Progenitor cell of endocrine pancreas (in vitro differentiated cells): ENCODE results near the gene MCCC2. TPM values are rescaled to one million over a fixed set of nuclear protein-coding genes. Genes with fewer than 3 reads are reported as not detected.
"Not testable (repeated sequence)": the region's sequence is repeated elsewhere in the genome, so short reads cannot be mapped to it uniquely, and the experiment has no call there.

ENCODE experiments used
- DNase-seq: peaks from one replicate; pipeline ENCODE4 v3.0.0; 2021; ENCODE audit warnings: low spot score; ENCODE audit not compliant: unreplicated experiment
- H3K27ac Mint-ChIP-seq: 2 replicates; pipeline ENCODE4 v1.8.0; 2021; ENCODE audit warnings: mild to moderate bottlenecking, moderate library complexity, mixed read lengths
- H3K27me3 Mint-ChIP-seq: 2 replicates; pipeline ENCODE4 v1.8.0; 2021; ENCODE audit warnings: mixed read lengths
- H3K36me3 Mint-ChIP-seq: 2 replicates; pipeline ENCODE4 v1.8.0; 2022; ENCODE audit warnings: mixed read lengths; ENCODE audit not compliant: insufficient read depth
- H3K4me1 Mint-ChIP-seq: 2 replicates; pipeline ENCODE4 v1.8.0; 2021; ENCODE audit warnings: low read depth, mixed read lengths
- H3K4me3 Mint-ChIP-seq: 2 replicates; pipeline ENCODE4 v1.8.0; 2021; ENCODE audit warnings: low read depth, mild to moderate bottlenecking, moderate library complexity, mixed read lengths
- H3K9me3 Mint-ChIP-seq: 2 replicates; pipeline ENCODE4 v1.8.0; 2021; ENCODE audit warnings: low read depth, mixed read lengths
- CTCF ChIP-seq: fragments of 200-600 bp; sonication (generic); IDR thresholded peaks from one replicate; pipeline ENCODE4 v1.5.0; 2021; ENCODE audit warnings: antibody characterized with exemption, mild to moderate bottlenecking; ENCODE audit not compliant: unreplicated experiment
- total RNA-seq: library from RNA; stranded (reverse); gene quantifications from 2 replicates; pipeline ENCODE4 v1.2.1, GENCODE V29; 2021

Gene MCCC2
- total RNA-seq, 1 donor from 2014 or later = 43.5 TPM

DNA sequence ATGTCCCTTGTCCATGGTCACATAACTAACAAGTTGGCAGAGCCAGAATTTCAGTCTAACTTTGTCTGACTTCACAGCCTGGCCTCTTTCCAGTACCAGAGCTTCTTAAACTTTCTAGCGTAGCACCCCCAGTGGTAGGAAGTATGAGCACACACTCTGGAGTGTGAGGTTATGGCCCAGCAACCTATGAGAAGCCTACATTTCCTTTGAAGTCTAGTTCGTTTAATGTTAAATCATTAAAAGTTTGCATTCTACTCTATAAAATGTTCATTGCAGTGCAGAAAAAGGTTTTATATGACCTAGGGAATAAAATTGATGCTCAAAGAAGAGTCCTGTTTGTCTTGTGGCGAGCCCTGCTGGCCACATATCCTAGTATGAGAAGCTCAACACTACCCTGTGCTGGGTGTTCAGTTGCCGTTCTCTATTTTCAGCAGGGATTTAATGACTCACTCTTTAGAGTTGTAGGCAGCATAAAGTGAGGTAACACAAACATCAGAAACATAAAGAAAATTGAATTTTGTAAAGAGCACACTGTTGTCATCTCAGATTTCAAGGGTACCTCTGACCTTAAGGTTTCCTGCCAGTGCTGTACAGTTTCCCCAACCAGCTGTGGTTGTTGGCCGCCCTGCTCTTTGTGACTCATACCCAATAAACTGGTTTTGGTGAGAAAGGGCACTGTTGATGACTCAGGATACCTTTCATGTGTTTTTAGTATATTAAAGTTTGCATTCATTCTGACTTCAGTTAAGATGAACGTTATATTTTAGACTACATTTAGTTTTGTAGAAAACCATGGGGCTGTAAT lies 14.3 kb downstream of the MCCC2 start:
- Mint-ChIP-seq H3K27me3 (no peaks in the 10 kb centered on the region), H3K9me3 (no peaks in the 10 kb centered on the region), H3K36me3 (peaks cover 31% of the 10 kb centered on the region), H3K4me1 (no peaks in the 10 kb centered on the region), H3K27ac (no peak overlapping the region), H3K4me3 (no peak overlapping the region)
- DNase-seq = no peak
- TF ChIP-seq CTCF = peak; percentile 67

- H3K27ac Mint-ChIP-seq, H3K4me1 Mint-ChIP-seq, H3K27me3 Mint-ChIP-seq, H3K9me3 Mint-ChIP-seq, DNase-seq, H3K4me3 Mint-ChIP-seq: not testable (repeated sequence)
- peaks cover 22% of the 10 kb centered on the region for H3K36me3 Mint-ChIP-seq
Observed at GRCh38 chr5:71609916-71610315, 22.8 kb downstream of the MCCC2 start.

GRCh38 chr5:71615809-71616208 lies 28.7 kb downstream of the MCCC2 start:
- H3K27ac Mint-ChIP-seq = no peak overlapping the region
- DNase-seq = no peak
- peaks cover 7% of the 10 kb centered on the region for H3K9me3 Mint-ChIP-seq
- H3K27me3 Mint-ChIP-seq = no peaks in the 10 kb centered on the region
- peaks cover 31% of the 10 kb centered on the region for H3K36me3 Mint-ChIP-seq
- TF ChIP-seq CTCF = no peak
- peaks cover 4% of the 10 kb centered on the region for H3K4me1 Mint-ChIP-seq
- no peak overlapping the region for H3K4me3 Mint-ChIP-seq

DNA sequence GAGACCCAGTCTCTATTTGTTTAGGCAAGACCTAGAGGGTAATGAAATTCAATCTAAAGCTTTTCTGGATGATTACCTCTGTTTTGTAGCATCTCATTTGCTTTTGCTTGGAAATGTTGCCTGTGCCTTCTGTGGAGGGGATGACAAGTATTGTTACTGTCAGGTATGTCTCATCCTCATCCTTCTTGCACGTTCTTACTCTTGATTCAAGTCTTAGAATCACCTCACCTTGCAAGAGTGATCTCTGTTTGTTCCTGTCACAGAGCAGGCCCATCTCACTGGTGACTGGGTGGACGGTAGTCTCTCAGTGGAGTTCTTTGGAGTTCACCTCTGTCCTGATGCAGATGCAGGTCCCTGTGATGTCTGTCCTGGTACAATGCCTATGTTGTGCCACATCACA lies 33.5 kb downstream of the MCCC2 start:
- Mint-ChIP-seq H3K4me3 (no peak overlapping the region), H3K4me1 (peaks cover 4% of the 10 kb centered on the region), H3K36me3 (peaks cover 40% of the 10 kb centered on the region), H3K27ac (no peak overlapping the region), H3K9me3 (peaks cover 7% of the 10 kb centered on the region), H3K27me3 (no peaks in the 10 kb centered on the region)
- no peak for TF ChIP-seq CTCF
- no peak for DNase-seq

- DNase-seq = no peak
- Mint-ChIP-seq H3K4me3 (no peak overlapping the region), H3K27me3 (no peaks in the 10 kb centered on the region), H3K4me1 (peaks cover 4% of the 10 kb centered on the region), H3K9me3 (peaks cover 7% of the 10 kb centered on the region), H3K27ac (no peak overlapping the region), H3K36me3 (peaks cover 40% of the 10 kb centered on the region)
- TF ChIP-seq CTCF = no peak
Observed at GRCh38 chr5:71621268-71621667, 34.1 kb downstream of the MCCC2 start.

GRCh38 chr5:71621741-71622140 lies 34.6 kb downstream of the MCCC2 start:
- no peaks in the 10 kb centered on the region for H3K27me3 Mint-ChIP-seq
- no peak for TF ChIP-seq CTCF
- no peak overlapping the region for H3K27ac Mint-ChIP-seq
- peaks cover 37% of the 10 kb centered on the region for H3K36me3 Mint-ChIP-seq
- H3K4me3 Mint-ChIP-seq = no peak overlapping the region
- DNase-seq = no peak
- H3K9me3 Mint-ChIP-seq = peaks cover 7% of the 10 kb centered on the region
- H3K4me1 Mint-ChIP-seq = peaks cover 4% of the 10 kb centered on the region
